ENCODE measurements around the gene LATS2. TPM values are rescaled to one million over a fixed set of nuclear protein-coding genes. Genes with fewer than 3 reads are reported as not detected.

LATS2 gene
- total RNA-seq, 3 donors from 2014 or later (not counting 1 experiment from before 2014, with no cell fraction given) = 28.8 to 34.8 (median 29.0) TPM

- TF ChIP-seq CTCF (IDR thresholded peaks at IDR 0.05) = no peak
- Histone ChIP-seq H3K4me3 (ENCODE audit: low read length) (no peak overlapping the region), H3K36me3 (ENCODE audit: control insufficient read depth, insufficient read depth, low read length) (no peaks in the 10 kb centered on the region), H3K4me1 (ENCODE audit: control insufficient read depth, insufficient read depth, low read length) (peaks cover 14% of the 10 kb centered on the region), H3K27me3 (ENCODE audit: control insufficient read depth, insufficient read depth, low read length) (no peaks in the 10 kb centered on the region), H3K27ac (ENCODE audit: low read length) (no peak overlapping the region), H3K9me3 (ENCODE audit: control insufficient read depth, insufficient read depth, low read length) (no peaks in the 10 kb centered on the region)
- Mint-ChIP-seq H3K9me3 (no peaks in the 10 kb centered on the region), H3K36me3 (no peaks in the 10 kb centered on the region), H3K4me1 (peaks cover 7 to 8% of the 10 kb centered on the region in 2 donors), H3K27ac (no peak overlapping the region), H3K27me3 (ENCODE audit: low read depth in 2 of 2) (no peaks in the 10 kb centered on the region), H3K4me3 (no peak overlapping the region)
- 79% methylated on average over 6 of the region's 6 CpGs for WGBS (ENCODE audit: insufficient coverage)
- DNase-seq (no peak), ATAC-seq (no peak)
- intact Hi-C loops (cut with micrococcal nuclease) = no loop called here
Measured at GRCh38 chr13:21069561-21070004, 8.2 kb upstream of the LATS2 start.

GRCh38 chr13:21067848-21068247 is 6.5 kb upstream of the LATS2 start:
- H3K4me1 Mint-ChIP-seq = peaks cover 0 to 2% of the 10 kb centered on the region in 2 donors
- Histone ChIP-seq H3K27ac (ENCODE audit: low read length) (no peak overlapping the region), H3K36me3 (ENCODE audit: control insufficient read depth, insufficient read depth, low read length) (no peaks in the 10 kb centered on the region), H3K4me3 (ENCODE audit: low read length) (no peak overlapping the region), H3K27me3 (ENCODE audit: control insufficient read depth, insufficient read depth, low read length) (no peaks in the 10 kb centered on the region), H3K4me1 (ENCODE audit: control insufficient read depth, insufficient read depth, low read length) (peaks cover 4% of the 10 kb centered on the region), H3K9me3 (ENCODE audit: control insufficient read depth, insufficient read depth, low read length) (no peaks in the 10 kb centered on the region)
- no peaks in the 10 kb centered on the region for H3K27me3 Mint-ChIP-seq (ENCODE audit: low read depth in 2 of 2)
- intact Hi-C loops (cut with micrococcal nuclease) = no loop called here
- no peaks in the 10 kb centered on the region for H3K36me3 Mint-ChIP-seq
- ATAC-seq = no peak
- WGBS (ENCODE audit: insufficient coverage) = 89% methylated on average over 4 of the region's 4 CpGs
- no peak overlapping the region for H3K27ac Mint-ChIP-seq
- TF ChIP-seq CTCF (IDR thresholded peaks at IDR 0.05) = no peak
- no peak overlapping the region for H3K4me3 Mint-ChIP-seq
- H3K9me3 Mint-ChIP-seq = no peaks in the 10 kb centered on the region
- no peak for DNase-seq

GRCh38 chr13:21066946-21067345 is 5.6 kb upstream of the LATS2 start:
- peaks cover 5% of the 10 kb centered on the region for H3K4me1 ChIP-seq (ENCODE audit: control insufficient read depth, insufficient read depth, low read length)
- WGBS (ENCODE audit: insufficient coverage) = 94% methylated on average over 4 of the region's 4 CpGs

More at GRCh38 chr13:21066946-21067345, 5.6 kb upstream of the LATS2 start:
- Histone ChIP-seq H3K27ac (ENCODE audit: low read length) (no peak overlapping the region), H3K9me3 (ENCODE audit: control insufficient read depth, insufficient read depth, low read length) (no peaks in the 10 kb centered on the region), H3K4me3 (ENCODE audit: low read length) (no peak overlapping the region), H3K27me3 (ENCODE audit: control insufficient read depth, insufficient read depth, low read length) (no peaks in the 10 kb centered on the region), H3K36me3 (ENCODE audit: control insufficient read depth, insufficient read depth, low read length) (no peaks in the 10 kb centered on the region)
- no peak for TF ChIP-seq CTCF (IDR thresholded peaks at IDR 0.05)
- intact Hi-C loops (cut with micrococcal nuclease) = no loop called here
- Mint-ChIP-seq H3K36me3 (no peaks in the 10 kb centered on the region), H3K27me3 (ENCODE audit: low read depth in 2 of 2) (no peaks in the 10 kb centered on the region), H3K4me3 (no peak overlapping the region), H3K4me1 (peaks cover under 1 to 10% of the 10 kb centered on the region in 2 donors), H3K9me3 (no peaks in the 10 kb centered on the region), H3K27ac (no peak overlapping the region)
- DNase-seq = no peak
- no peak for ATAC-seq
